Stromal cell of bone marrow (primary cell): ENCODE results near the gene SLC25A21.
"Not testable (repeated sequence)": the region's sequence is repeated elsewhere in the genome, so short reads cannot be mapped to it uniquely, and the experiment has no call there.

Source experiments
- DNase-seq: peaks from one replicate; pipeline ENCODE4 v3.0.0-alpha.2; 2012; ENCODE audit warnings: low read depth

The SLC25A21 gene

GRCh38 chr14:36863271-36863670 lies 309.1 kb downstream of the SLC25A21 start:
- DNase-seq, result no peak

- not testable (repeated sequence) for DNase-seq
These were observed 310.2 kb downstream of the SLC25A21 start for GRCh38 chr14:36862237-36862636.

GRCh38 chr14:36860831-36861230 lies 311.6 kb downstream of the SLC25A21 start:
- DNase-seq, result no peak

GRCh38 chr14:36859119-36859518 lies 313.3 kb downstream of the SLC25A21 start:
- DNase-seq, result no peak

- DNase-seq, result no peak
These were observed 314.5 kb downstream of the SLC25A21 start for GRCh38 chr14:36857842-36858445.

GRCh38 chr14:36857136-36857535 lies 315.3 kb downstream of the SLC25A21 start:
- no peak for DNase-seq

- no peak for DNase-seq
These were observed 316.1 kb downstream of the SLC25A21 start for GRCh38 chr14:36856095-36856878.

- DNase-seq, result no peak
These were observed 317.0 kb downstream of the SLC25A21 start for GRCh38 chr14:36855396-36855795.

GRCh38 chr14:36852981-36853691 lies 319.3 kb downstream of the SLC25A21 start:
- DNase-seq, result peak; percentile 14

- DNase-seq, result no peak
These were observed 324.2 kb downstream of the SLC25A21 start for GRCh38 chr14:36848213-36848612.

GRCh38 chr14:36847366-36847765 lies 325.0 kb downstream of the SLC25A21 start:
- no peak for DNase-seq

- no peak for DNase-seq
These were observed 326.9 kb downstream of the SLC25A21 start for GRCh38 chr14:36845356-36846012.

- DNase-seq, result no peak
These were observed 327.8 kb downstream of the SLC25A21 start for GRCh38 chr14:36844443-36845195.

- DNase-seq, result no peak
These were observed 329.0 kb downstream of the SLC25A21 start for GRCh38 chr14:36843410-36843809.

- DNase-seq, result no peak
These were observed 337.3 kb downstream of the SLC25A21 start for GRCh38 chr14:36835128-36835527.

GRCh38 chr14:36834293-36834692 lies 338.1 kb downstream of the SLC25A21 start:
- no peak for DNase-seq

- no peak for DNase-seq
These were observed 342.9 kb downstream of the SLC25A21 start for GRCh38 chr14:36829547-36829946.

- DNase-seq, result no peak
These were observed 344.5 kb downstream of the SLC25A21 start for GRCh38 chr14:36827861-36828260.

GRCh38 chr14:36826614-36827013 lies 345.8 kb downstream of the SLC25A21 start:
- DNase-seq, result no peak

- no peak for DNase-seq
These were observed 347.6 kb downstream of the SLC25A21 start for GRCh38 chr14:36824854-36825253.

GRCh38 chr14:36823651-36824050 lies 348.8 kb downstream of the SLC25A21 start:
- no peak for DNase-seq

GRCh38 chr14:36822685-36823084 lies 349.7 kb downstream of the SLC25A21 start:
- DNase-seq, result no peak
